IMR-90 (cell line): ENCODE results near the gene FGG.

ENCODE experiments used
- CEBPB ChIP-seq: IDR thresholded peaks from 2 replicates; pipeline ENCODE4 v1.6.1; 2012; ENCODE audit warnings: low read depth, low read length, improper control_type of control experiment
- CTCF ChIP-seq: conservative IDR thresholded peaks from 2 replicates; pipeline ENCODE4 v1.5.1; 2012; ENCODE audit warnings: mild to moderate bottlenecking, low read depth, low read length, improper control_type of control experiment
- ELK1 ChIP-seq: fragments of 150-350 bp; IDR thresholded peaks from 2 replicates; pipeline ENCODE4 v1.6.1; 2016; ENCODE audit warnings: low read depth, mild to moderate bottlenecking, low read length, moderate library complexity, borderline replicate concordance
- FOS ChIP-seq: fragments of 150-350 bp; IDR thresholded peaks from 2 replicates; pipeline ENCODE4 v1.6.1; 2016; ENCODE audit warnings: low read depth, low read length
- MAFK ChIP-seq: IDR thresholded peaks from 2 replicates; pipeline ENCODE4 v1.6.1; 2012; ENCODE audit warnings: low read depth, low read length, improper control_type of control experiment
- MAZ ChIP-seq: IDR thresholded peaks from 2 replicates; pipeline ENCODE4 v1.6.1; 2012; ENCODE audit warnings: low read depth, mild to moderate bottlenecking, low read length, improper control_type of control experiment, moderate library complexity, borderline replicate concordance
- POLR2A ChIP-seq: IDR thresholded peaks from 2 replicates; pipeline ENCODE4 v1.6.1; 2012; ENCODE audit warnings: mild to moderate bottlenecking, low read depth, low read length
- RAD21 ChIP-seq: IDR thresholded peaks from 2 replicates; pipeline ENCODE4 v1.6.1; 2012; ENCODE audit warnings: low read length, improper control_type of control experiment
- RCOR1 ChIP-seq: IDR thresholded peaks from 2 replicates; pipeline ENCODE4 v1.6.1; 2012; ENCODE audit warnings: mild to moderate bottlenecking, low read length, improper control_type of control experiment; ENCODE audit not compliant: insufficient replicate concordance
- RFX5 ChIP-seq: IDR thresholded peaks from 2 replicates; pipeline ENCODE4 v1.8.0; 2012; ENCODE audit warnings: low read depth, mild to moderate bottlenecking, low read length, moderate library complexity
- SMC3 ChIP-seq: fragments of 150-350 bp; IDR thresholded peaks from 2 replicates; pipeline ENCODE4 v1.6.1; 2016; ENCODE audit warnings: low read depth, mild to moderate bottlenecking, antibody characterized with exemption, low read length, moderate library complexity
- USF2 ChIP-seq: fragments of 150-350 bp; IDR thresholded peaks from 2 replicates; pipeline ENCODE4 v1.6.1; 2017; ENCODE audit warnings: mild to moderate bottlenecking, antibody characterized with exemption, low read length, low read depth

- no peak for TF ChIP-seq SMC3
- no peak for TF ChIP-seq CTCF
- TF ChIP-seq POLR2A, result no peak
- no peak for TF ChIP-seq RCOR1
- no peak for TF ChIP-seq CEBPB
- no peak for TF ChIP-seq FOS
- no peak for TF ChIP-seq MAFK
- TF ChIP-seq ELK1, result no peak
- TF ChIP-seq USF2, result no peak
- TF ChIP-seq RFX5, result no peak
- no peak for TF ChIP-seq MAZ
- no peak for TF ChIP-seq RAD21
Measured at GRCh38 chr4:154583230-154583629, 29.2 kb downstream of the FGG start.
